ENCODE results near the gene RABGAP1.

The RABGAP1 gene

GRCh38 chr9:123081824-123082223, 141.0 kb downstream of the RABGAP1 start:
- peak; percentile 70 for DNase-seq (ENCODE audit: low read depth, low spot score)

- no peak for DNase-seq (ENCODE audit: low read depth, low spot score)
These were observed 142.9 kb downstream of the RABGAP1 start for GRCh38 chr9:123083680-123084079.

- no peak for DNase-seq (ENCODE audit: low read depth, low spot score)
These were observed 143.4 kb downstream of the RABGAP1 start for GRCh38 chr9:123084256-123084655.

GRCh38 chr9:123085916-123086315, 145.1 kb downstream of the RABGAP1 start:
- DNase-seq (ENCODE audit: low read depth, low spot score): no peak

GRCh38 chr9:123087359-123087888, 146.6 kb downstream of the RABGAP1 start:
- DNase-seq (ENCODE audit: low read depth, low spot score): no peak

GRCh38 chr9:123089040-123089439, 148.2 kb downstream of the RABGAP1 start:
- no peak for DNase-seq (ENCODE audit: low read depth, low spot score)

- no peak for DNase-seq (ENCODE audit: low read depth, low spot score)
These were observed 149.0 kb downstream of the RABGAP1 start for GRCh38 chr9:123089790-123090189.

GRCh38 chr9:123090198-123090896, 149.5 kb downstream of the RABGAP1 start:
- no peak for DNase-seq (ENCODE audit: low read depth, low spot score)

- no peak for DNase-seq (ENCODE audit: low read depth, low spot score)
These were observed 150.1 kb downstream of the RABGAP1 start for GRCh38 chr9:123090956-123091355.

- no peak for DNase-seq (ENCODE audit: low read depth, low spot score)
These were observed 150.6 kb downstream of the RABGAP1 start for GRCh38 chr9:123091459-123091858.

GRCh38 chr9:123093141-123093540, 152.3 kb downstream of the RABGAP1 start:
- no peak for DNase-seq (ENCODE audit: low read depth, low spot score)

GRCh38 chr9:123096987-123097386, 156.2 kb downstream of the RABGAP1 start:
- DNase-seq (ENCODE audit: low read depth, low spot score): no peak

- no peak for DNase-seq (ENCODE audit: low read depth, low spot score)
These were observed 156.7 kb downstream of the RABGAP1 start for GRCh38 chr9:123097430-123098095.

GRCh38 chr9:123098096-123098459, 157.3 kb downstream of the RABGAP1 start:
- DNase-seq (ENCODE audit: low read depth, low spot score): no peak

- DNase-seq (ENCODE audit: low read depth, low spot score): no peak
These were observed 158.2 kb downstream of the RABGAP1 start for GRCh38 chr9:123099042-123099441.

GRCh38 chr9:123099548-123099947, 158.7 kb downstream of the RABGAP1 start:
- no peak for DNase-seq (ENCODE audit: low read depth, low spot score)

- peak; percentile 66 for DNase-seq (ENCODE audit: low read depth, low spot score)
These were observed 161.7 kb downstream of the RABGAP1 start for GRCh38 chr9:123102375-123103113.

- no peak for DNase-seq (ENCODE audit: low read depth, low spot score)
These were observed 164.0 kb downstream of the RABGAP1 start for GRCh38 chr9:123104807-123105206.

- no peak for DNase-seq (ENCODE audit: low read depth, low spot score)
These were observed 164.7 kb downstream of the RABGAP1 start for GRCh38 chr9:123105490-123105889.

- DNase-seq (ENCODE audit: low read depth, low spot score): no peak
These were observed 166.9 kb downstream of the RABGAP1 start for GRCh38 chr9:123107639-123108285.

- no peak for DNase-seq (ENCODE audit: low read depth, low spot score)
These were observed 168.2 kb downstream of the RABGAP1 start for GRCh38 chr9:123108976-123109375.

All from astrocyte of the hippocampus (primary cell).